ENCODE results near the gene TRPM8. TPM values are rescaled to one million over a fixed set of nuclear protein-coding genes. Genes with fewer than 3 reads are reported as not detected.
A peak's percentile ranks its signal among the peaks of the same experiment; 100 is the strongest.
"Not testable (repeated sequence)": the region's sequence is repeated elsewhere in the genome, so short reads cannot be mapped to it uniquely, and the experiment has no call there.

Gene TRPM8
- total RNA-seq, result not detected in 3 replicates

DNA sequence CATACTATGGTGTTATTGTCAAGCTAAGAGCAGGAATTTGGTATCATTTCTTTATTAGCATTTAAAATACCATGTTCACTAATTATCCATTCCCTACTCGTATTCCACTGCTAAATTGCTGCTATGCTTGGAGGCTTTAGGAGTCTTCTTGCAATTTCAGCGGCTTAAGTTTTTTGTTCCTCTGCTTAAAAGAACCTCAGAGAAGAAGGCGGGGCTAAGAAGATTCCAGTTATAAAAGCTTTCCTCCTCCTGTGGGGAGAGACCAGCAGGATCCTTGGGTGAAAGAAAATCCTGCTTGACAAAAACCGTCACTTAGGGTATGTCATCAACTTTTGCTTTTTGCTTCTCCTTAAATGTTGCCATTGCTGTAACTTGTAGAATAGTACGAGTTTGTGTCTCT is at the start of gene TRPM8:
Gene TRPM8 (plus strand): TSS at position 258 of the 400 bp plus-strand sequence. CDS start 9,165 bp downstream, outside the sequence.
- Mint-ChIP-seq H3K4me3 (no peak within 1 kb of the TSS), H3K27ac (no peak within 1 kb of the TSS), H3K4me1 (no peaks in the 10 kb centered on the region), H3K9me3 (no peaks in the 10 kb centered on the region), H3K36me3 (no peaks in the 10 kb centered on the region), H3K27me3 (ENCODE audit: low read depth) (peaks cover 50% of the 10 kb centered on the region)
- TF ChIP-seq, protein P1, sequence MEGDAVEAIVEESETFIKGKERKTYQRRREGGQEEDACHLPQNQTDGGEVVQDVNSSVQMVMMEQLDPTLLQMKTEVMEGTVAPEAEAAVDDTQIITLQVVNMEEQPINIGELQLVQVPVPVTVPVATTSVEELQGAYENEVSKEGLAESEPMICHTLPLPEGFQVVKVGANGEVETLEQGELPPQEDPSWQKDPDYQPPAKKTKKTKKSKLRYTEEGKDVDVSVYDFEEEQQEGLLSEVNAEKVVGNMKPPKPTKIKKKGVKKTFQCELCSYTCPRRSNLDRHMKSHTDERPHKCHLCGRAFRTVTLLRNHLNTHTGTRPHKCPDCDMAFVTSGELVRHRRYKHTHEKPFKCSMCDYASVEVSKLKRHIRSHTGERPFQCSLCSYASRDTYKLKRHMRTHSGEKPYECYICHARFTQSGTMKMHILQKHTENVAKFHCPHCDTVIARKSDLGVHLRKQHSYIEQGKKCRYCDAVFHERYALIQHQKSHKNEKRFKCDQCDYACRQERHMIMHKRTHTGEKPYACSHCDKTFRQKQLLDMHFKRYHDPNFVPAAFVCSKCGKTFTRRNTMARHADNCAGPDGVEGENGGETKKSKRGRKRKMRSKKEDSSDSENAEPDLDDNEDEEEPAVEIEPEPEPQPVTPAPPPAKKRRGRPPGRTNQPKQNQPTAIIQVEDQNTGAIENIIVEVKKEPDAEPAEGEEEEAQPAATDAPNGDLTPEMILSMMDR (IDR thresholded peaks at IDR 0.05; ENCODE audit: unreplicated experiment), result no peak
- DNase-seq (ENCODE audit: low spot score in 2 of 2, unreplicated experiment in 2 of 2), result no peak

DNA sequence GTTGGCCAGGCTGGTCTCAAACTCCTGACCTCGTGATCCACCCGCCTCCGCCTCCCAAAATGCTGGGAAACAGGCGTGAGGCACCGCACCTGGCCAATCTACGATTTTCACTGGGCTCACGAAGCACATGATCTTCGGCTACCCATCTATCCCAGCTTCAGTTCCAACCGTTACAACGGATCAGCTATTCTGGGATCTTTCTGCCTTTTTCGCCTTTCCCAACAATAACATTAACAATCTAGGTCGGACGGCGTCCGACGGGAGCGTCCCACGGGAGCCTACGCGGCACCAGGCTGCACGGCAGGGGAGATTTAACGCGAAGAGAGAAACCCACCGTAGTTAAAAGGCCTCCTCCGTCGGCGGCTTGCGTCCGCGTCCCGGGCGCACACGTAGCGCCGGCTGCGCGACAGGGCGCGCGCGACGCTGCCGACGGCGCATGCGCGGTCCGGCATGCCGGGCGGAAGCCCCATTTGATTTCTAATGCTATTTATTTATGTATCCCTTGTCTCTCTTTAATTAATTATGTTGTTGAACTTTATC is 49.1 kb upstream of the TRPM8 start, which contains the start of gene MSL3B:
Gene MSL3B (minus strand): TSS at position 394 of the 540 bp plus-strand sequence.
- Mint-ChIP-seq H3K4me3 (peak within 1 kb of the TSS; percentile 85), H3K36me3 (peaks cover 37% of the 10 kb centered on the region), H3K27me3 (ENCODE audit: low read depth) (peaks cover 21% of the 10 kb centered on the region), H3K27ac (peak within 1 kb of the TSS; percentile 87), H3K4me1 (peaks cover 6% of the 10 kb centered on the region), H3K9me3 (peaks cover 40% of the 10 kb centered on the region)
- TF ChIP-seq, protein P1 (IDR thresholded peaks at IDR 0.05; ENCODE audit: unreplicated experiment), result no peak
- peak in 1 of 2 experiments; percentile 58 for DNase-seq (ENCODE audit: low spot score in 2 of 2, unreplicated experiment in 2 of 2)

DNA sequence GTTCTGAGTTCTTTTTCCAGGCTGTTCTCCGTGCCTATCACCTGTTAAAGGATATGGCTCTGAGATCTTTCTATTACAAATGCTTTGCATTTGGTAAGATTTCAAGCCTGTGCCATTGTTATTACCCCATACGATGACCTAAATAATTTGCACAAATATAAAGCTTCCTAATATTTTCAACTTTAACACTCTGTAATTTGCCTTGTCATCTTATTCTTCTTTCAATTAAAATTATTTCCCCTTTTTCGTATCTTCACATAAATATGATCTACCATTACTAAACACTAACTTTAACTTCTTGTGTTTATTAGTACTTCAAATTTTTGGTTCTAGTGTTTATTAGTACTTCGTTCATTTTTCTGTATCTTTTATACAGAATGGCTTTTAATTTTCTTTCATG is 45.7 kb upstream of the TRPM8 start:
- Mint-ChIP-seq H3K9me3 (peaks cover 32% of the 10 kb centered on the region), H3K27me3 (ENCODE audit: low read depth) (peaks cover 48% of the 10 kb centered on the region), H3K36me3 (peaks cover 13% of the 10 kb centered on the region), H3K27ac (no peak overlapping the region), H3K4me1 (peaks cover 6% of the 10 kb centered on the region), H3K4me3 (no peak overlapping the region)
- TF ChIP-seq, protein P1 (IDR thresholded peaks at IDR 0.05; ENCODE audit: unreplicated experiment), result no peak
- no peak for DNase-seq (ENCODE audit: low spot score in 2 of 2, unreplicated experiment in 2 of 2)

DNA sequence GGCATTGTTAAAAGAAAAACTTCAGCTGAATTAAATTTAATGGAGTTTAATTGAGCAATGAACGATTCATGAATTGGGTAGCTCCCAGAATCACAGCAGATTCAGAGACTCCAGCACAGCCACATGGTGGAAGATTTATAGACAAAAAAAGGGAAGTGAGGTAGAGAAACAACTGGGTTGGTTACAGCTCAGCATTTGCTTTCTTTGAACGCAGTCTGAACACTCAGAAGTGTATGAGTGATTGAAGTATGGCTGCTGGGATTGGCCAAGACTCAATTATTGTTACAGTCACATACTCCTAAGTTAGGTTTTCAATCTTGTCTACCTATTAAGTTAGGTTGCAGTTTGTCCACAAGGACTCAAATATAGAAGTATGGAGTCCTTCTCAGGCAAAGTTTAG is 45.0 kb upstream of the TRPM8 start:
- H3K27me3 Mint-ChIP-seq (ENCODE audit: low read depth), result peaks cover 49% of the 10 kb centered on the region
- not testable (repeated sequence) for H3K4me3 Mint-ChIP-seq; H3K4me1 Mint-ChIP-seq; DNase-seq (ENCODE audit: low spot score in 2 of 2, unreplicated experiment in 2 of 2); H3K27ac Mint-ChIP-seq; H3K36me3 Mint-ChIP-seq
- H3K9me3 Mint-ChIP-seq, result peaks cover 26% of the 10 kb centered on the region

DNA sequence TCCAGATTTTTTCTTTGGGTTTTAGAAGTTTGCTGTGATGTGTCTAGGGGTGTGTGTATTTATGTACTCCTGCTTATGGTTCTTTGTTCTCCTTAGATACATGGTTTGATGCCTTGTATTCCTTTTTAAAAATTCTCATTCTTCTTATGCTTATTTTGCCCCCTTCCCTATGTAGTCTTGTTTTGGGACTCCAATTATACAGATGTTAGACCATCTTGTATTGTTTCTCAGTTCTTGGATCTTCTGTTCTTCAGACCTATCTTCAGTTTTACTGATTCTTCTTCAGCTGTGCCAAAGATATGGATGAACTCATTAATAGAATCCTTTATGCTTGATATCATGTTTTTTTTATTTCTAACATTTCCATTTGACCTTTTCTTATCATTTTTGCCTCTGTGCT is 34.8 kb upstream of the TRPM8 start:
- DNase-seq (ENCODE audit: low spot score in 2 of 2, unreplicated experiment in 2 of 2), result no peak
- Mint-ChIP-seq H3K27ac (no peak overlapping the region), H3K9me3 (peaks cover 33% of the 10 kb centered on the region), H3K36me3 (no peaks in the 10 kb centered on the region), H3K4me3 (no peak overlapping the region), H3K27me3 (ENCODE audit: low read depth) (peaks cover 25% of the 10 kb centered on the region), H3K4me1 (no peaks in the 10 kb centered on the region)
- TF ChIP-seq, protein P1 (IDR thresholded peaks at IDR 0.05; ENCODE audit: unreplicated experiment), result no peak

DNA sequence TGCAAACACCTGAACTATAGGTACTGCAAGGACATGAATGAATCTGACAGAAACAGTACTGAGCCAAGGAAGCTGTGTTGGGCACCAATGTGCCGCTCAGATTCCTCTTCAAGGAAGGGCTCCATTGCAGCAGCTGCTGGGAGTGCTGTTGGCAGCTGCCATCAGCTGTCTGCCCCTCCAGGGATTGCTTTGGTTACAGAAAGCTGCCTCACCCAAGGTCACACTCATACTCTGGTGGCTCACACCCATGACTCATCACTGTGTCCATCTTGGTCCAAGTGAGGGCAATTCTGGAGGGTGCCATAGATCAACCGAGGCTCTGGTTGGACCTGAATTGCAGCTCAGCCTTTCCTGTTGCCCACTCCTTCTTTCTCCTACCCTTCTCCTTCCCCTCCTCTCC is 24.4 kb upstream of the TRPM8 start:
- DNase-seq (ENCODE audit: low spot score in 2 of 2, unreplicated experiment in 2 of 2), result no peak
- H3K27me3 Mint-ChIP-seq (ENCODE audit: low read depth), result peaks cover 67% of the 10 kb centered on the region
- H3K4me3 Mint-ChIP-seq, result no peak overlapping the region
- no peaks in the 10 kb centered on the region for H3K36me3 Mint-ChIP-seq
- H3K4me1 Mint-ChIP-seq, result no peaks in the 10 kb centered on the region
- TF ChIP-seq, protein P1 (IDR thresholded peaks at IDR 0.05; ENCODE audit: unreplicated experiment), result no peak
- H3K27ac Mint-ChIP-seq, result no peak overlapping the region
- no peaks in the 10 kb centered on the region for H3K9me3 Mint-ChIP-seq

DNA sequence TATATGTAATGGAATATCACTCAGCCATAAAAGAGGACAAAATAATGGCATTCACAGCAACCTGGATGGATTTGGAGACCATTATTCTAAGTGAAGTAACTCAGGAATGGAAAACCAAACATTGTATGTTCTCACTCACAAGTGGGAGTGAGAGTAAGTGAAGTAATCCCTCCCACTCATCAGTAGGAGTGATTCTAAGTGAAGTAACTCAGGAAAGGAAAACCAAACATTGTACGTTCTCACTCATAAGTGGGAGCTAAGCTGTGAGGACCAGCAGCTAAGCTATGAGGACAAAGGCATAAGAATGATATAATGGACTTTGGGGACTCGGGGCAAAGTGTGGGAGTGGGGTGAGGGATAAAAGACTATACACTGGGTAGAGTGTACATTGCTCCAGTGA is 20.9 kb upstream of the TRPM8 start:
- H3K27me3 Mint-ChIP-seq (ENCODE audit: low read depth), result peaks cover 68% of the 10 kb centered on the region
- not testable (repeated sequence) for DNase-seq (ENCODE audit: low spot score in 2 of 2, unreplicated experiment in 2 of 2); H3K4me1 Mint-ChIP-seq; H3K9me3 Mint-ChIP-seq; H3K36me3 Mint-ChIP-seq; H3K27ac Mint-ChIP-seq; H3K4me3 Mint-ChIP-seq
